Stomach (tissue), 8 donors: ENCODE results near the gene NDN. TPM values are rescaled to one million over a fixed set of nuclear protein-coding genes. Genes with fewer than 3 reads are reported as not detected.

Experiments
- polyA plus RNA-seq, 3 donors: library from polyadenylated mRNA; stranded (reverse); fragments of 200-250 nt; gene quantifications; one replicate each; pipeline ENCODE4 v1.2.3, GENCODE V29; 2013
- total RNA-seq, 5 donors: library from RNA; depleted of rRNA; stranded (reverse); fragments of >200 nt; gene quantifications; one replicate each; pipeline versions ENCODE4 v1.1.0 to v1.2.3, GENCODE V29; 2014 to 2016
- donor health status: healthy with polysubstance abuse.
- donor health status: Bipolar disorder and iron deficiency.
- donor health status: healthy.

The NDN gene
- total and polyA plus RNA-seq, 8 donors: 7.6 to 38.6 (median 23.4) TPM

Other genes starting within 250 kb of the NDN start
- gene GOLGA6L2, start 240.1 kb downstream of the NDN start, total RNA-seq: not detected
- gene GOLGA6L2, start 240.1 kb downstream of the NDN start, polyA plus RNA-seq: not detected
- 10 to 100 TPM in 1 of 5 donors, 1 to 10 TPM in 1, not detected in 3; 3.3 to 14.2 TPM for gene MKRN3, start 121.6 kb downstream of the NDN start, total RNA-seq
- under 1 TPM in 1 of 3 donors, not detected in 2; 0.40 TPM for gene MKRN3, start 121.6 kb downstream of the NDN start, polyA plus RNA-seq
- 1 to 10 TPM in 2 of 5 donors, not detected in 3; 1.4 to 1.7 TPM for gene MAGEL2, start 39.4 kb downstream of the NDN start, total RNA-seq
- gene MAGEL2, start 39.4 kb downstream of the NDN start, polyA plus RNA-seq: under 1 TPM in 2 of 3 donors, not detected in 1; 0.10 to 0.12 TPM